ENCODE data around the gene ANKFN1.

The ANKFN1 gene

GRCh38 chr17:56457501-56457900 is 304.2 kb downstream of the ANKFN1 start:
- H3K4me3 ChIP-seq (ENCODE audit: low read length): no peak overlapping the region
- DNase-seq (ENCODE audit: low read depth): no peak
- no peak for TF ChIP-seq CTCF (conservative IDR thresholded peaks at IDR 0.05; ENCODE audit: low read length)

- no peak for DNase-seq (ENCODE audit: low read depth)
- no peak overlapping the region for H3K4me3 ChIP-seq (ENCODE audit: low read length)
- TF ChIP-seq CTCF (conservative IDR thresholded peaks at IDR 0.05; ENCODE audit: low read length): no peak
Measured at GRCh38 chr17:56465886-56466285, 312.6 kb downstream of the ANKFN1 start.

- H3K4me3 ChIP-seq (ENCODE audit: low read length): no peak overlapping the region
- no peak for TF ChIP-seq CTCF (conservative IDR thresholded peaks at IDR 0.05; ENCODE audit: low read length)
- no peak for DNase-seq (ENCODE audit: low read depth)
Measured at GRCh38 chr17:56468840-56469239, 315.6 kb downstream of the ANKFN1 start.

- TF ChIP-seq CTCF (conservative IDR thresholded peaks at IDR 0.05; ENCODE audit: low read length): no peak
- no peak overlapping the region for H3K4me3 ChIP-seq (ENCODE audit: low read length)
- DNase-seq (ENCODE audit: low read depth): peak; percentile 31
Measured at GRCh38 chr17:56471696-56472095, 318.4 kb downstream of the ANKFN1 start.

GRCh38 chr17:56475116-56475515 is 321.8 kb downstream of the ANKFN1 start:
- TF ChIP-seq CTCF (conservative IDR thresholded peaks at IDR 0.05; ENCODE audit: low read length): no peak
- DNase-seq (ENCODE audit: low read depth): no peak
- no peak overlapping the region for H3K4me3 ChIP-seq (ENCODE audit: low read length)

- no peak overlapping the region for H3K4me3 ChIP-seq (ENCODE audit: low read length)
- peak; percentile 54 for TF ChIP-seq CTCF (conservative IDR thresholded peaks at IDR 0.05; ENCODE audit: low read length)
- peak; percentile 13 for DNase-seq (ENCODE audit: low read depth)
Measured at GRCh38 chr17:56478836-56479447, 325.7 kb downstream of the ANKFN1 start.

GRCh38 chr17:56480501-56480900 is 327.2 kb downstream of the ANKFN1 start:
- DNase-seq (ENCODE audit: low read depth): no peak
- H3K4me3 ChIP-seq (ENCODE audit: low read length): no peak overlapping the region
- TF ChIP-seq CTCF (conservative IDR thresholded peaks at IDR 0.05; ENCODE audit: low read length): no peak
